ENCODE measurements around the gene TGFBR3L. TPM values are rescaled to one million over a fixed set of nuclear protein-coding genes. Genes with fewer than 3 reads are reported as not detected.
"Not testable (repeated sequence)": the region's sequence is repeated elsewhere in the genome, so short reads cannot be mapped to it uniquely, and the experiment has no call there.

The TGFBR3L gene
- total RNA-seq, 1 experiment from 2014 or later: 4.1 TPM

- TF ChIP-seq STAT6 (CRISPR knock-in tag; conservative IDR thresholded peaks at IDR 0.05; ENCODE audit: low read depth) (no peak), ETV6 (CRISPR knock-in tag; IDR thresholded peaks at IDR 0.05) (no peak), KAT7 (CRISPR knock-in tag; IDR thresholded peaks at IDR 0.05; ENCODE audit: borderline replicate concordance) (no peak), ZNF138 (CRISPR knock-in tag; conservative IDR thresholded peaks at IDR 0.05) (no peak), ZSCAN18 (CRISPR knock-in tag; IDR thresholded peaks at IDR 0.05) (no peak), CREM (CRISPR knock-in tag; IDR thresholded peaks at IDR 0.05) (no peak), SMAD4 (CRISPR knock-in tag; IDR thresholded peaks at IDR 0.05) (no peak)
Observed at GRCh38 chr19:7928334-7928706, 13.7 kb downstream of the TGFBR3L start (continued).

GRCh38 chr19:7928741-7929701 lies 14.4 kb downstream of the TGFBR3L start:
- TF ChIP-seq ZNF219 (CRISPR knock-in tag; IDR thresholded peaks at IDR 0.05; ENCODE audit: borderline replicate concordance) (no peak), CTCF (IDR thresholded peaks at IDR 0.05) (peak; percentile 71)
- peak overlapping the region; percentile 70; the same call in 1 of the 2 replicates for H3K27ac Mint-ChIP-seq
- ChIA-PET POLR2A (interaction anchor here (0.7 to 1.3 kb wide), 3 partner anchors 15 to 71 kb away, joined by 8 to 13 read pairs (median 11); partner anchors contain the start of gene TIMM44), CTCF (interaction anchor here (0.7 to 2.5 kb wide), 24 partner anchors 8 to 361 kb away, joined by 3 to 43 read pairs (median 7); partner anchors contain the start of genes MAP2K7, SNAPC2 and TIMM44)
- ATAC-seq (peak; percentile 63), DNase-seq (ENCODE audit: low spot score) (peak; percentile 84)
- no peaks in the 10 kb centered on the region for H3K27me3 Mint-ChIP-seq (ENCODE audit: low read depth)
- H3K4me1 Mint-ChIP-seq: peaks cover 4% of the 10 kb centered on the region; the same call in 1 of the 2 replicates
- H3K36me3 Mint-ChIP-seq: peaks cover 17% of the 10 kb centered on the region
- H3K4me3 Mint-ChIP-seq: no peak overlapping the region
- no peaks in the 10 kb centered on the region for H3K9me3 Mint-ChIP-seq

GRCh38 chr19:7930030-7930429 lies 15.4 kb downstream of the TGFBR3L start:
- not testable (repeated sequence) for H3K27ac Mint-ChIP-seq; H3K4me3 Mint-ChIP-seq; H3K9me3 Mint-ChIP-seq; H3K4me1 Mint-ChIP-seq; DNase-seq (ENCODE audit: low spot score); H3K27me3 Mint-ChIP-seq (ENCODE audit: low read depth); ATAC-seq
- ChIA-PET POLR2A (interaction anchor here (0.6 to 0.9 kb wide), 5 partner anchors 13 to 209 kb away, joined by 3 to 6 read pairs (median 3); partner anchors contain the start of gene TIMM44), CTCF (interaction anchor here (1.1 to 2.5 kb wide), 7 partner anchors 8 to 125 kb away, joined by 3 to 43 read pairs (median 11); partner anchors contain the start of genes SNAPC2 and TIMM44)
- peaks cover 21% of the 10 kb centered on the region for H3K36me3 Mint-ChIP-seq

- Mint-ChIP-seq H3K27ac (no peak overlapping the region), H3K4me3 (no peak overlapping the region), H3K9me3 (no peaks in the 10 kb centered on the region), H3K36me3 (peaks cover 23% of the 10 kb centered on the region), H3K27me3 (ENCODE audit: low read depth) (no peaks in the 10 kb centered on the region), H3K4me1 (peaks cover 4% of the 10 kb centered on the region; the same call in 1 of the 2 replicates)
- ATAC-seq (no peak), DNase-seq (ENCODE audit: low spot score) (no peak)
- TF ChIP-seq ZNF281 (CRISPR knock-in tag; IDR thresholded peaks at IDR 0.05) (no peak), PRRX2 (CRISPR knock-in tag; IDR thresholded peaks at IDR 0.05) (no peak), ZBTB21 (CRISPR knock-in tag; IDR thresholded peaks at IDR 0.05; ENCODE audit: borderline replicate concordance) (no peak)
- ChIA-PET CTCF (interaction anchor here (1.6 to 2.5 kb wide), 3 partner anchors 10 to 13 kb away, joined by 4 to 43 read pairs (median 39); partner anchors contain the start of genes SNAPC2 and TIMM44), POLR2A (interaction anchor here (0.6 to 0.9 kb wide), 3 partner anchors 13 to 138 kb away, joined by 3 to 5 read pairs (median 3); partner anchors contain the start of gene TIMM44)
Observed at GRCh38 chr19:7930765-7931164, 16.1 kb downstream of the TGFBR3L start.
